ENCODE measurements around the gene CD274.
"Not testable (repeated sequence)": the region's sequence is repeated elsewhere in the genome, so short reads cannot be mapped to it uniquely, and the experiment has no call there.

The CD274 gene

DNA sequence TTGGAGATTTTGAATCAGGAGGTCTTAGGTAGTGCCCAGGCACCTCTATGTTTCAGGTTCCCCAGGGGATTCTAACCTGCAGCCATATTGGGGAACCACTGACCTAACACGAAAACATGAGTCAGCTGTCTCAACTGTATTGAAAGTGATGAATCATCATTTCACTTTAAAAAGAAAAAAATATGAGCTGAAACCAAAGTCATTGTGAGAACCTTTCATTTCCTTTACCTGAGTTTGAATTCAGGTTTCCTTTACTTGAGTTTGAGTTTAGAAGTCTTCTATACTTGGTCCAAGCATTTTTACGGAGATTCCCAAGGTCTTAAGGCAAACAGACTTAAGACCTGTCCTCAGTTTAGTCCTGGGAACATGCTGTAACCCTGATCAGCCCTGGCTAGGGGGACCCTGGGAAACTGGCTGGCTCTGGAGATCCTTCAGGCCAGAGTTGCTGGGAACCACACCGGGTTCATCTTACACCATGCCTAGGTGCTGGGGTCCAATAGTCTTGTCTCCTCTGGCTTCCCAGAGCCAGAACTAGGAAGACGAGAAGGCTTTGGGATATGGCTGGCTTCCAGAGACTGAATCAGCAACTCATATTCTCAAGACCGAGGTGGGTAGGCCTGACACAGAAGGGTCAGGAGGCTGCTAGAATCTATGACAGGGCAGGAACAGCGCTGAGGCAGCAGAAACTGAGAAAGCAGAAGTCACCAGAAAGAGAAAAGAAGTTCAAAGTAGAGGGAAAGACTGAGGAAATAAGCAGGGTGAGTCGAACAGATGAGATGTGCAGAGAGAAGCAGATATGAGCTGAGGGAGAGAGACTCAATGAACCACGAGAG lies 43.6 kb downstream of the CD274 start:
- no peaks in the 10 kb centered on the region for H3F3A ChIP-seq (ENCODE audit: insufficient read depth, low read length)
- H3K4me2 ChIP-seq (ENCODE audit: low read length), result no peak overlapping the region
- no peaks in the 10 kb centered on the region for H3K79me2 ChIP-seq (ENCODE audit: insufficient read depth, low read length)
- H3K4me3 ChIP-seq (ENCODE audit: low read depth, low read length, poor library complexity, severe bottlenecking), result no peak overlapping the region
- H3K9ac ChIP-seq (ENCODE audit: low read length), result no peak overlapping the region
- H4K20me1 ChIP-seq (ENCODE audit: insufficient read depth, low read length), result no peaks in the 10 kb centered on the region
- no peaks in the 10 kb centered on the region for H3K9me3 ChIP-seq (ENCODE audit: low read length)
- no peak overlapping the region for H3K27ac ChIP-seq (ENCODE audit: low read depth, low read length, poor library complexity, severe bottlenecking)
- H2AFZ ChIP-seq (ENCODE audit: low read length), result no peak overlapping the region
- no peaks in the 10 kb centered on the region for H3K9me2 ChIP-seq (ENCODE audit: low read depth, low read length)
- H3K4me1 ChIP-seq (ENCODE audit: insufficient read depth, low read length, severe bottlenecking), result no peaks in the 10 kb centered on the region
- no peaks in the 10 kb centered on the region for H3K36me3 ChIP-seq (ENCODE audit: insufficient read depth, low read length)
- no peaks in the 10 kb centered on the region for H3K27me3 ChIP-seq (ENCODE audit: insufficient read depth, low read length)
- TF ChIP-seq EZH2 (IDR thresholded peaks at IDR 0.05; ENCODE audit: borderline replicate concordance, low read length), result no peak
- TF ChIP-seq, protein P1, sequence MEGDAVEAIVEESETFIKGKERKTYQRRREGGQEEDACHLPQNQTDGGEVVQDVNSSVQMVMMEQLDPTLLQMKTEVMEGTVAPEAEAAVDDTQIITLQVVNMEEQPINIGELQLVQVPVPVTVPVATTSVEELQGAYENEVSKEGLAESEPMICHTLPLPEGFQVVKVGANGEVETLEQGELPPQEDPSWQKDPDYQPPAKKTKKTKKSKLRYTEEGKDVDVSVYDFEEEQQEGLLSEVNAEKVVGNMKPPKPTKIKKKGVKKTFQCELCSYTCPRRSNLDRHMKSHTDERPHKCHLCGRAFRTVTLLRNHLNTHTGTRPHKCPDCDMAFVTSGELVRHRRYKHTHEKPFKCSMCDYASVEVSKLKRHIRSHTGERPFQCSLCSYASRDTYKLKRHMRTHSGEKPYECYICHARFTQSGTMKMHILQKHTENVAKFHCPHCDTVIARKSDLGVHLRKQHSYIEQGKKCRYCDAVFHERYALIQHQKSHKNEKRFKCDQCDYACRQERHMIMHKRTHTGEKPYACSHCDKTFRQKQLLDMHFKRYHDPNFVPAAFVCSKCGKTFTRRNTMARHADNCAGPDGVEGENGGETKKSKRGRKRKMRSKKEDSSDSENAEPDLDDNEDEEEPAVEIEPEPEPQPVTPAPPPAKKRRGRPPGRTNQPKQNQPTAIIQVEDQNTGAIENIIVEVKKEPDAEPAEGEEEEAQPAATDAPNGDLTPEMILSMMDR (IDR thresholded peaks at IDR 0.05; ENCODE audit: low read length), result no peak

DNA sequence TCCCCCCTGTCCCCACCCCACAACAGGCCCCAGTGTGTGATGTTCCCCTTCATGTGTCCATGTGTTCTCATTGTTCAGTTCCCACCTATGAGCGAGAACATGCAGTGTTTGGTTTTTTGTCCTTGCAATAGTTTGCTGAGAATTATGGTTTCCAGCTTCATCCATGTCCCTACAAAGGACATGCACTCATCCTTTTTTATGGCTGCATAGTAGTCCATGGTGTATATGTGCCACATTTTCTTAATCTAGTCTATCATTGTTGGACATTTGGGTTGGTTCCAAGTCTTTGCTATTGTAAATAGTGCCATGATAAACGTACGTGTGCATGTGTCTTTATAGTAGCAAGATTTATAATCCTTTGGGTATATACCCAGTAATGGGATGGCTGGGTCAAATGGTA lies 44.4 kb downstream of the CD274 start:
- not testable (repeated sequence) for H3F3A ChIP-seq (ENCODE audit: insufficient read depth, low read length); H3K27ac ChIP-seq (ENCODE audit: low read depth, low read length, poor library complexity, severe bottlenecking); H3K9me2 ChIP-seq (ENCODE audit: low read depth, low read length); H3K4me1 ChIP-seq (ENCODE audit: insufficient read depth, low read length, severe bottlenecking); H3K4me2 ChIP-seq (ENCODE audit: low read length); H4K20me1 ChIP-seq (ENCODE audit: insufficient read depth, low read length); H3K9me3 ChIP-seq (ENCODE audit: low read length); H3K4me3 ChIP-seq (ENCODE audit: low read depth, low read length, poor library complexity, severe bottlenecking); H2AFZ ChIP-seq (ENCODE audit: low read length); H3K79me2 ChIP-seq (ENCODE audit: insufficient read depth, low read length); H3K36me3 ChIP-seq (ENCODE audit: insufficient read depth, low read length); H3K27me3 ChIP-seq (ENCODE audit: insufficient read depth, low read length); H3K9ac ChIP-seq (ENCODE audit: low read length)

DNA sequence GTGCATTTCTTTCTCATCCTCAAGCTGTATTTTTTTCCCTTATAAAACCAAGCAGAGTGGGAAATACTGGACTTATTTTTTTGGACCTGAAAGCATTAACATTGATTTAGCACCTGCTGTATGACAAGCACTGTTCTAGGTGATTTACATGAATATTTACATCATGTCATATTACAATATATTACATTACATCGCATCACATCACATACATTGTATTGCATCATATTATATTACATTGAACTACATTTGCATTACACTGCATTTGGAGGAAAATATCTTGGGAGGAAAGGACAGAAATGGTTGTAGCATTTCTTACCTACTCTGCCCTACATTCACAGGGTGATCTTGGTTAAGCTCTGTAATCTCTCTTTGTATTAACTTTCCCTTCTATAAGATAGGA lies 48.8 kb downstream of the CD274 start:
- Histone ChIP-seq H3K9me3 (ENCODE audit: low read length) (peaks cover 2% of the 10 kb centered on the region; the same call in 1 of the 2 replicates), H3K36me3 (ENCODE audit: insufficient read depth, low read length) (no peaks in the 10 kb centered on the region), H3K4me1 (ENCODE audit: insufficient read depth, low read length, severe bottlenecking) (no peaks in the 10 kb centered on the region), H3K4me3 (ENCODE audit: low read depth, low read length, poor library complexity, severe bottlenecking) (no peak overlapping the region), H3K27ac (ENCODE audit: low read depth, low read length, poor library complexity, severe bottlenecking) (no peak overlapping the region), H3K9ac (ENCODE audit: low read length) (no peak overlapping the region), H3K79me2 (ENCODE audit: insufficient read depth, low read length) (no peaks in the 10 kb centered on the region), H2AFZ (ENCODE audit: low read length) (no peak overlapping the region), H4K20me1 (ENCODE audit: insufficient read depth, low read length) (no peaks in the 10 kb centered on the region), H3F3A (ENCODE audit: insufficient read depth, low read length) (no peaks in the 10 kb centered on the region), H3K4me2 (ENCODE audit: low read length) (no peak overlapping the region), H3K9me2 (ENCODE audit: low read depth, low read length) (no peaks in the 10 kb centered on the region), H3K27me3 (ENCODE audit: insufficient read depth, low read length) (no peaks in the 10 kb centered on the region)
- no peak for TF ChIP-seq EZH2 (IDR thresholded peaks at IDR 0.05; ENCODE audit: borderline replicate concordance, low read length)
- TF ChIP-seq, protein P1 (IDR thresholded peaks at IDR 0.05; ENCODE audit: low read length), result no peak

DNA sequence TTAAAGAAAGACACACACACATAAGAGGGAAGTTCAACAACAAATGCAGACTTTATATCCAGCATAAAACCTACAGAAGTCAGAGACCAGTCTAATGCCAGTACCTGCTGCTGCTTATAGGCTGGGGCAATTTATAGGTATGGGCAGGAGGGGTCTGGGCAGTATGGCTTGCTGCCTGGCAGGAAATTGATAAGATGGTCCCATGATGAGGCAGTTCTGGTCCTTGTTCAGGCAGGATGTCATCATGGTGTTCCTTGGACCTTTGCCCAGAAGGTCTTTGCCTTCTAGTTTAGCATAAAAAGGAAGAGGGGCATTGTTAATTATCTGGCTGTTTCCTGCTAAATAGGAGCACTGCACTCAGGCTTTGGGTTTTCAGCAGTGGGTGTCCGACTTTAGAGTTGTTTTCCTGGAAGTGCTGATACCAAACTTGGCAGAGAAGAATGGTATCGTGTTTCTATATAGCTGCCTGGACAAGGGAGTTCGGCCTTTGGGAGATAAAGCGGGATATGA lies 49.6 kb downstream of the CD274 start:
- TF ChIP-seq, protein P1 (IDR thresholded peaks at IDR 0.05; ENCODE audit: low read length), result no peak
- TF ChIP-seq EZH2 (IDR thresholded peaks at IDR 0.05; ENCODE audit: borderline replicate concordance, low read length), result no peak
- Histone ChIP-seq H3K79me2 (ENCODE audit: insufficient read depth, low read length) (no peaks in the 10 kb centered on the region), H3K4me3 (ENCODE audit: low read depth, low read length, poor library complexity, severe bottlenecking) (no peak overlapping the region), H3F3A (ENCODE audit: insufficient read depth, low read length) (no peaks in the 10 kb centered on the region), H3K4me1 (ENCODE audit: insufficient read depth, low read length, severe bottlenecking) (no peaks in the 10 kb centered on the region), H3K9ac (ENCODE audit: low read length) (no peak overlapping the region), H3K9me3 (ENCODE audit: low read length) (peaks cover 2% of the 10 kb centered on the region; the same call in 1 of the 2 replicates), H3K27me3 (ENCODE audit: insufficient read depth, low read length) (no peaks in the 10 kb centered on the region), H2AFZ (ENCODE audit: low read length) (no peak overlapping the region), H4K20me1 (ENCODE audit: insufficient read depth, low read length) (no peaks in the 10 kb centered on the region), H3K27ac (ENCODE audit: low read depth, low read length, poor library complexity, severe bottlenecking) (no peak overlapping the region), H3K36me3 (ENCODE audit: insufficient read depth, low read length) (no peaks in the 10 kb centered on the region), H3K4me2 (ENCODE audit: low read length) (no peak overlapping the region), H3K9me2 (ENCODE audit: low read depth, low read length) (no peaks in the 10 kb centered on the region)

All from OCI-LY1 (cell line).